K562 (cell line): Measurements from ENCODE around the gene KIAA0930. TPM values are rescaled to one million over a fixed set of nuclear protein-coding genes. Genes with fewer than 3 reads are reported as not detected.

Source experiments
- ATAC-seq: fragments of 200-7000 bp; cut with Tn5 transposase; 3 replicates; pipeline ENCODE4 v1.9.1; 2020; ENCODE audit warnings: moderate library complexity
- BruUV-seq: library from RNA; stranded (reverse); fragments of 400-500 nt; replicated peaks from 2 replicates; lab custom pipeline; 2021; lab: Mats Ljungman, UMichigan
- CTCF ChIA-PET: fragments of 300-600 bp; formaldehyde crosslinking; extraction: SDS; loops from one replicate; lab custom pipeline; 2021; ENCODE audit warnings: low intra/inter-chr PET ratio; lab: Yijun Ruan, JAX
- POLR2A ChIA-PET: fragments of 300-600, 350-650 bp; sonication (Branson Sonifier 250); formaldehyde crosslinking; extraction: SDS; loops from one replicate; lab custom pipeline; 2021; ENCODE audit warnings: antibody characterized with exemption, inconsistent platforms; lab: Yijun Ruan, JAX
- DNase-seq, 4 experiments: peaks; one replicate each; pipeline versions ENCODE4 v3.0.0 to v3.0.0-alpha.2; 2011 to 2018; ENCODE audit warnings: low spot score in 3 of 4, mixed read lengths in 3 of 4; ENCODE audit errors: extremely low read depth in 1 of 4
- FAIRE-seq: peaks from 2 replicates; lab custom pipeline; 2011; peaks lifted over from hg19 to GRCh38; lab: Jason Lieb, UNC
- H2AFZ ChIP-seq: 2 replicates; pipeline ENCODE4 v1.6.0; 2011; ENCODE audit warnings: low read depth, low read length, control low read depth, inconsistent platforms
- H3K27ac ChIP-seq: fragments of 200-600 bp; 3 replicates; pipeline ENCODE4 v1.8.0; 2011; ENCODE audit warnings: low read depth, mild to moderate bottlenecking, control low read depth, inconsistent platforms, low read length, moderate library complexity, mixed read lengths; ENCODE audit errors: extremely low read depth
- H3K27me3 ChIP-seq, 2 experiments: fragments of 300-600 bp in 1 of 2; 2 replicates in 1 of 2; 3 replicates in 1 of 2; pipeline versions ENCODE4 v1.6.0 to v1.8.0; 2011; ENCODE audit warnings: inconsistent platforms in 2 of 2, low read length in 2 of 2, mild to moderate bottlenecking in 1 of 2, mixed read lengths in 1 of 2, moderate library complexity in 1 of 2; ENCODE audit not compliant: control insufficient read depth in 2 of 2, insufficient read depth in 2 of 2
- H3K36me3 ChIP-seq: fragments of 300-600 bp; 3 replicates; pipeline ENCODE4 v1.8.0; 2011; ENCODE audit warnings: mild to moderate bottlenecking, low read length, inconsistent platforms; ENCODE audit not compliant: control insufficient read depth, insufficient read depth
- H3K4me1 ChIP-seq, 2 experiments: fragments of 200-600 bp in 1 of 2; replicated peaks in 1 of 2; 2 replicates in 1 of 2; 3 replicates in 1 of 2; pipeline versions ENCODE4 v1.5.1 to v1.8.0; 2011; ENCODE audit warnings: inconsistent platforms in 2 of 2, low read length in 2 of 2, mild to moderate bottlenecking in 1 of 2, mixed read lengths in 1 of 2, moderate library complexity in 1 of 2; ENCODE audit not compliant: control insufficient read depth in 2 of 2, insufficient read depth in 2 of 2
- H3K4me2 ChIP-seq: 2 replicates; pipeline ENCODE4 v1.6.1; 2011; ENCODE audit warnings: low read length, control low read depth, inconsistent platforms, mixed read lengths; ENCODE audit not compliant: insufficient read depth
- H3K4me3 ChIP-seq: fragments of 200-600 bp; sonication (generic), shearing (Covaris generic); 2 replicates; pipeline ENCODE4 v1.5.1; 2016; ENCODE audit warnings: control low read depth, inconsistent platforms
- H3K79me2 ChIP-seq: fragments of 200-600 bp; 3 replicates; pipeline ENCODE4 v1.8.0; 2011; ENCODE audit warnings: low read length, inconsistent platforms; ENCODE audit not compliant: control insufficient read depth, insufficient read depth
- H3K9ac ChIP-seq, 2 experiments: 2 replicates each; pipeline versions ENCODE4 v1.6.0 to v1.6.1; 2011; ENCODE audit warnings: low read depth in 2 of 2, low read length in 2 of 2, control low read depth in 1 of 2, inconsistent platforms in 1 of 2, mild to moderate bottlenecking in 1 of 2, mixed read lengths in 1 of 2; ENCODE audit not compliant: insufficient read depth in 1 of 2
- H3K9me1 ChIP-seq: one replicate; pipeline ENCODE4 v1.6.0; 2011; ENCODE audit warnings: inconsistent platforms, mild to moderate bottlenecking, low read length, moderate library complexity; ENCODE audit not compliant: control insufficient read depth, insufficient read depth
- H3K9me3 ChIP-seq: replicated peaks from 2 replicates; pipeline ENCODE4 v1.5.1; 2011; ENCODE audit warnings: low read depth, low read length, inconsistent platforms; ENCODE audit not compliant: control insufficient read depth, insufficient read depth
- H4K20me1 ChIP-seq: replicated peaks from 2 replicates; pipeline ENCODE4 v1.6.1; 2011; ENCODE audit warnings: low read length, inconsistent platforms, mixed read lengths; ENCODE audit not compliant: control insufficient read depth, insufficient read depth
- CBX5 ChIP-seq: IDR thresholded peaks from 2 replicates; pipeline ENCODE4 v1.6.1; 2014; ENCODE audit warnings: low read depth, borderline replicate concordance
- KAT8 ChIP-seq: fragments of 450-650 bp; IDR thresholded peaks from 2 replicates; pipeline ENCODE4 v1.6.1; 2016; ENCODE audit warnings: low read depth, mild to moderate bottlenecking
- MCM7 ChIP-seq, 2 experiments: fragments of 450-650 bp; IDR thresholded peaks; 2 replicates each; pipeline ENCODE4 v1.6.1; 2016 to 2018
- RFX1 ChIP-seq: fragments of 450-650 bp; IDR thresholded peaks from 2 replicates; pipeline ENCODE4 v1.6.1; 2016; ENCODE audit warnings: mild to moderate bottlenecking, moderate library complexity
- SP1 ChIP-seq: sonication (generic); formaldehyde crosslinking; IDR thresholded peaks from 2 replicates; pipeline ENCODE4 v1.8.1; 2022; ENCODE audit warnings: mild to moderate bottlenecking, missing genetic modification reagents
- SRSF9 ChIP-seq: fragments of 200-400 bp; formaldehyde crosslinking; IDR thresholded peaks from 2 replicates; pipeline ENCODE4 v1.6.1; 2017; ENCODE audit warnings: low read depth, low read length, borderline replicate concordance
- USF2 ChIP-seq: sonication (generic); formaldehyde crosslinking; IDR thresholded peaks from 2 replicates; pipeline ENCODE4 v1.5.0; 2020; ENCODE audit warnings: missing genetic modification reagents
- ZNF140 ChIP-seq: fragments of 250-450 bp; sonication (Bioruptor Pico); IDR thresholded peaks from 2 replicates; pipeline ENCODE4 v1.8.0; 2021; ENCODE audit warnings: moderate library complexity, mild to moderate bottlenecking, inconsistent platforms
- WGBS: fragments of 100-300 bp; shearing (Covaris generic); methylation state at CpG from one replicate; pipeline ENCODE4 v1.1.6; 2016; ENCODE audit warnings: low coverage, mixed read lengths; ENCODE audit not compliant: insufficient coverage; ENCODE audit errors: missing lambda C conversion rate; 5-methylcytosine and 5-hydroxymethylcytosine counted together
- in situ Hi-C: fragments of 300-500 bp; cut with MboI; formaldehyde crosslinking; loops from 4 replicates; pipeline ENCODE4 v1.15.0; 2018; ENCODE audit warnings: inconsistent platforms, mixed read lengths
- intact Hi-C: fragments of 100-400 bp; cut with micrococcal nuclease; formaldehyde crosslinking; loops from 2 replicates; pipeline ENCODE4 v1.14.2; 2022
- polyA plus RNA-seq, 8 experiments: library from polyadenylated mRNA; depleted of rRNA in 4 of 8; stranded (reverse) in 5 of 8; unstranded in 3 of 8; fragments of >200 nt; fragmentation: Nextera tagmentation in 2 of 8; fragmentation: Illumina TruSeq in 1 of 8; extraction: Ambion mirVana in 2 of 8; extraction: Trizol in 1 of 8; gene quantifications; 2 replicates each; pipeline versions ENCODE4 v1.2.1 to v1.2.3, GENCODE V29; 2011 to 2014; ENCODE audit warnings: inconsistent platforms in 1 of 8, missing spikeins in 1 of 8
- total RNA-seq, 7 experiments: library from RNA; depleted of rRNA in 6 of 7; stranded (reverse); fragments of >200 nt in 6 of 7; fragmentation: Illumina TruSeq in 2 of 7; extraction: Trizol in 2 of 7; gene quantifications; 2 replicates each; pipeline versions ENCODE4 v1.2.1 to v1.2.3, GENCODE V29; 2011 to 2021; ENCODE audit warnings: low replicate concordance in 1 of 7

Gene KIAA0930
- total and polyA plus RNA-seq, 9 of the 15 experiments (the other 6 are each of a cell fraction or from before 2014, with no cell fraction given) = 0.24 to 12.1 (median 6.4) TPM

GRCh38 chr22:45218976-45219375, 21.7 kb downstream of the KIAA0930 start:
- no peak overlapping the region for H3K4me2 ChIP-seq
- POLR2A ChIA-PET = no interaction called here
- H4K20me1 ChIP-seq = peaks cover 12% of the 10 kb centered on the region; the same call in 1 of the 2 replicates
- H3K9me3 ChIP-seq = no peaks in the 10 kb centered on the region
- H3K36me3 ChIP-seq = no peaks in the 10 kb centered on the region
- BruUV-seq = no TSS peak
- no peaks in the 10 kb centered on the region for H3K79me2 ChIP-seq
- 1% methylated on average over 9 of the region's 9 CpGs for WGBS
- TF ChIP-seq RFX1 (peak; percentile 83), SP1 (CRISPR knock-in tag) (no peak)
- H3K27me3 ChIP-seq = peaks cover 0 to 11% of the 10 kb centered on the region in 2 experiments; a peak in 1 of 5 replicates
- H3K27ac ChIP-seq = no peak overlapping the region
- DNase-seq (no peak), ATAC-seq (no peak), FAIRE-seq (no peak)
- H3K9ac ChIP-seq = no peak overlapping the region
- CTCF ChIA-PET = no interaction called here
- in situ Hi-C loops = no loop called here
- intact Hi-C loops = no loop called here
- H2AFZ ChIP-seq = no peak overlapping the region
- H3K4me3 ChIP-seq = no peak overlapping the region
- H3K9me1 ChIP-seq = no peaks in the 10 kb centered on the region
- peaks cover 0 to 12% of the 10 kb centered on the region in 2 experiments; a peak in 3 of 5 replicates for H3K4me1 ChIP-seq

GRCh38 chr22:45217806-45218205, 22.9 kb downstream of the KIAA0930 start:
- Histone ChIP-seq H3K9ac (no peak overlapping the region; a peak in 1 of 4 replicates), H3K79me2 (no peaks in the 10 kb centered on the region), H3K4me2 (no peak overlapping the region), H3K9me1 (no peaks in the 10 kb centered on the region), H3K27me3 (peaks cover 0 to 17% of the 10 kb centered on the region in 2 experiments; a peak in 2 of 5 replicates), H4K20me1 (peaks cover 17% of the 10 kb centered on the region; the same call in 1 of the 2 replicates), H2AFZ (no peak overlapping the region), H3K36me3 (no peaks in the 10 kb centered on the region), H3K4me1 (peaks cover 0 to 14% of the 10 kb centered on the region in 2 experiments; a peak in 3 of 5 replicates), H3K27ac (no peak overlapping the region), H3K4me3 (no peak overlapping the region), H3K9me3 (no peaks in the 10 kb centered on the region)
- TF ChIP-seq ZNF140 (CRISPR knock-in tag) = no peak
- TF ChIP-seq SRSF9 = no peak
- no peak for TF ChIP-seq CBX5
- no peak for TF ChIP-seq MCM7 (IDR thresholded peaks at IDR 0.05)
- TF ChIP-seq USF2 (CRISPR knock-in tag) = no peak
- no peak for TF ChIP-seq KAT8
- no peak for FAIRE-seq
- 11% methylated on average over 10 of the region's 14 CpGs for WGBS
- BruUV-seq = no TSS peak
- no peak for DNase-seq
- intact Hi-C loops = no loop called here
- no peak for ATAC-seq
- in situ Hi-C loops = no loop called here
- ChIA-PET POLR2A (interaction anchor here (0.7 kb wide), 1 partner anchor 116 kb away, joined by 3 read pairs; no protein-coding TSS in a partner anchor), CTCF (no interaction called here)
